Left ventricle myocardium inferior (tissue), 1 donor: ENCODE measurements around the gene NT5M. TPM values are rescaled to one million over a fixed set of nuclear protein-coding genes. Genes with fewer than 3 reads are reported as not detected.
"Not testable (repeated sequence)": the region's sequence is repeated elsewhere in the genome, so short reads cannot be mapped to it uniquely, and the experiment has no call there.

ENCODE experiments used
- DNase-seq: peaks from one replicate; pipeline ENCODE4 v3.0.0-alpha.2; 2020
- H3K27ac ChIP-seq: fragments of 200-600 bp; replicated peaks from 2 replicates; pipeline ENCODE4 v1.8.0; 2021
- H3K27me3 ChIP-seq: fragments of 200-600 bp; 2 replicates; pipeline ENCODE4 v1.8.0; 2021; ENCODE audit warnings: low read depth
- H3K36me3 ChIP-seq: fragments of 200-600 bp; 2 replicates; pipeline ENCODE4 v1.8.0; 2021
- H3K4me1 ChIP-seq: fragments of 200-600 bp; 2 replicates; pipeline ENCODE4 v1.8.0; 2021
- H3K4me3 ChIP-seq: fragments of 200-600 bp; 2 replicates; pipeline ENCODE4 v1.8.0; 2021; ENCODE audit warnings: mild to moderate bottlenecking, moderate library complexity
- H3K9me3 ChIP-seq: fragments of 200-600 bp; replicated peaks from 2 replicates; pipeline ENCODE4 v1.8.0; 2021
- CTCF ChIP-seq: fragments of 200-600 bp; IDR thresholded peaks from 2 replicates; pipeline ENCODE4 v1.8.0; 2021; ENCODE audit warnings: antibody characterized with exemption, mild to moderate bottlenecking, borderline replicate concordance
- intact Hi-C: fragments of 100-400 bp; cut with micrococcal nuclease; formaldehyde crosslinking; loops from one replicate; pipeline ENCODE4 v1.11.0; 2022
- total RNA-seq: library from RNA; stranded (reverse); fragmentation: NEBNext Ultra II Directional; extraction: Animal tissue kit (Norgen Biotek cat#: 25700); gene quantifications from one replicate; pipeline ENCODE4 v1.2.1, GENCODE V29; 2021
- donor health status: DM: no; HTN: yes; CAD: no; lungs with severe emphysema.

Gene NT5M
- total RNA-seq, 1 donor from 2014 or later: 11.2 TPM

GRCh38 chr17:17381446-17382064 is 78.4 kb downstream of the NT5M start:
- Histone ChIP-seq H3K9me3 (no peaks in the 10 kb centered on the region), H3K27ac (no peak overlapping the region), H3K4me3 (no peak overlapping the region), H3K4me1 (peaks cover 18% of the 10 kb centered on the region), H3K27me3 (peaks cover 14% of the 10 kb centered on the region), H3K36me3 (no peaks in the 10 kb centered on the region)
- no peak for DNase-seq
- TF ChIP-seq CTCF: no peak
- intact Hi-C loops: no loop called here

GRCh38 chr17:17382065-17382459 is 78.9 kb downstream of the NT5M start:
- intact Hi-C loops: no loop called here
- Histone ChIP-seq H3K27ac (no peak overlapping the region), H3K36me3 (no peaks in the 10 kb centered on the region), H3K4me1 (peaks cover 13% of the 10 kb centered on the region), H3K27me3 (peaks cover 14% of the 10 kb centered on the region), H3K9me3 (no peaks in the 10 kb centered on the region), H3K4me3 (no peak overlapping the region)
- no peak for DNase-seq
- TF ChIP-seq CTCF: no peak

GRCh38 chr17:17382971-17383370 is 79.8 kb downstream of the NT5M start:
- Histone ChIP-seq H3K27ac (no peak overlapping the region), H3K27me3 (peaks cover 14% of the 10 kb centered on the region), H3K4me1 (peaks cover 14% of the 10 kb centered on the region), H3K36me3 (no peaks in the 10 kb centered on the region), H3K9me3 (no peaks in the 10 kb centered on the region), H3K4me3 (no peak overlapping the region)
- no peak for DNase-seq
- intact Hi-C loops: no loop called here
- no peak for TF ChIP-seq CTCF

GRCh38 chr17:17383431-17384290 is 80.5 kb downstream of the NT5M start:
- intact Hi-C loops, DNase-seq, H3K36me3 ChIP-seq, H3K27ac ChIP-seq, H3K4me3 ChIP-seq, H3K9me3 ChIP-seq: not testable (repeated sequence)
- peaks cover 20% of the 10 kb centered on the region for H3K4me1 ChIP-seq
- H3K27me3 ChIP-seq: peaks cover 14% of the 10 kb centered on the region

- Histone ChIP-seq H3K4me1 (peaks cover 20% of the 10 kb centered on the region), H3K4me3 (no peak overlapping the region), H3K27ac (no peak overlapping the region), H3K27me3 (peaks cover 14% of the 10 kb centered on the region), H3K9me3 (no peaks in the 10 kb centered on the region), H3K36me3 (no peaks in the 10 kb centered on the region)
- no peak for TF ChIP-seq CTCF
- no peak for DNase-seq
- intact Hi-C loops: no loop called here
These were observed 81.1 kb downstream of the NT5M start for GRCh38 chr17:17384291-17384615.

GRCh38 chr17:17384961-17385360 is 81.8 kb downstream of the NT5M start:
- Histone ChIP-seq H3K9me3 (no peaks in the 10 kb centered on the region), H3K36me3 (no peaks in the 10 kb centered on the region), H3K4me1 (peaks cover 20% of the 10 kb centered on the region), H3K27me3 (peaks cover 14% of the 10 kb centered on the region), H3K27ac (peak overlapping the region; percentile 66), H3K4me3 (no peak overlapping the region)
- no peak for DNase-seq
- no peak for TF ChIP-seq CTCF
- intact Hi-C loops: no loop called here
